Lung (tissue), 16 donors: ENCODE data around the gene MSH3. TPM values are rescaled to one million over a fixed set of nuclear protein-coding genes. Genes with fewer than 3 reads are reported as not detected.

Experiments used
- ATAC-seq: fragments of 200-7000 bp; cut with Tn5 transposase; one replicate; pipeline ENCODE4 v1.9.1; 2020; ENCODE audit warnings: moderate number of reproducible peaks; ENCODE audit not compliant: insufficient read depth, low FRiP score
- DNase-seq, 3 donors: peaks; one replicate each; pipeline ENCODE4 v3.0.0-alpha.2; 2013 to 2017
- H3K27ac ChIP-seq, 2 donors: one replicate each; pipeline ENCODE4 v1.5.1; 2013; ENCODE audit warnings: mild to moderate bottlenecking in 2 of 2, moderate library complexity in 2 of 2, control low read depth in 1 of 2, inconsistent platforms in 1 of 2, low read depth in 1 of 2, low read length in 1 of 2
- H3K27me3 ChIP-seq, 3 donors: one replicate each; pipeline ENCODE4 v1.5.1; 2013; ENCODE audit warnings: low read length in 2 of 3; ENCODE audit not compliant: control insufficient read depth in 3 of 3, insufficient read depth in 3 of 3
- H3K36me3 ChIP-seq, 4 donors: one replicate each; pipeline ENCODE4 v1.5.1; 2013; ENCODE audit warnings: low read length in 4 of 4, mild to moderate bottlenecking in 1 of 4, moderate library complexity in 1 of 4; ENCODE audit not compliant: control insufficient read depth in 4 of 4, insufficient read depth in 4 of 4
- H3K4me1 ChIP-seq, 5 donors: one replicate each; pipeline ENCODE4 v1.5.1; 2013; ENCODE audit warnings: low read length in 5 of 5, mild to moderate bottlenecking in 2 of 5, moderate library complexity in 1 of 5; ENCODE audit not compliant: control insufficient read depth in 5 of 5, insufficient read depth in 5 of 5
- H3K4me3 ChIP-seq: one replicate; pipeline ENCODE4 v1.5.1; 2013; ENCODE audit warnings: mild to moderate bottlenecking, control low read depth, moderate library complexity
- H3K9ac ChIP-seq, 2 donors: one replicate each; pipeline ENCODE4 v1.5.1; 2013; ENCODE audit warnings: low read length in 2 of 2, control low read depth in 1 of 2; ENCODE audit not compliant: insufficient read depth in 1 of 2
- H3K9me3 ChIP-seq, 4 donors: one replicate each; pipeline ENCODE4 v1.5.1; 2013; ENCODE audit warnings: low read length in 3 of 4, mild to moderate bottlenecking in 1 of 4, moderate library complexity in 1 of 4; ENCODE audit not compliant: control insufficient read depth in 4 of 4, insufficient read depth in 3 of 4
- CTCF ChIP-seq: IDR thresholded peaks from 2 replicates; pipeline ENCODE4 v1.5.1; 2012; ENCODE audit warnings: mild to moderate bottlenecking; ENCODE audit errors: control extremely low read depth, extremely low read depth
- WGBS, 2 donors: extraction: QIAGEN DNeasy Blood & Tissue Kit; methylation state at CpG; one replicate each; pipeline ENCODE4 v1.1.7; 2013; 5-methylcytosine and 5-hydroxymethylcytosine counted together
- long read RNA-seq, 5 donors: transcript quantifications; one replicate each; lab custom pipeline, GENCODE V29; 2026
- polyA plus RNA-seq, 2 donors: library from polyadenylated mRNA; stranded (reverse); fragments of 200-250 nt; gene quantifications; one replicate each; pipeline ENCODE4 v1.2.1, GENCODE V29; 2013
- total RNA-seq, 2 donors: library from RNA; depleted of rRNA in 1 of 2; stranded (reverse); fragments of >200 nt in 1 of 2; gene quantifications; one replicate each; pipeline ENCODE4 v1.2.1, GENCODE V29; 2014 to 2021
- donor health status: control.
- donor health status: control.
- donor health status: Bipolar disorder and iron deficiency.
- donor health status: healthy.
- donor health status: DM: yes; HTN: yes; CAD: no.

MSH3 gene
- total RNA-seq = 10 to 100 TPM; 14.9 to 29.0 TPM
- 1 to 10 TPM; 2.8 to 4.2 TPM for polyA plus RNA-seq
- long read RNA-seq, donor 1, full-length matches to known transcripts = 2 of 2 reads
- long read RNA-seq, donor 1, partial matches to known transcripts = 0 of 2 reads
- long read RNA-seq, donor 1, other reads (novel, unspliced or antisense) = 0 of 2 reads
- long read RNA-seq, donor 2 = 0 reads
- long read RNA-seq, donor 3 = 0 reads
- long read RNA-seq, donor 4 = 0 reads
- long read RNA-seq, donor 5, partial matches to known transcripts = 6 of 29 reads
- long read RNA-seq, donor 5, other reads (novel, unspliced or antisense) = 23 of 29 reads

- peak; percentile 80 for ATAC-seq
- Histone ChIP-seq H3K4me3 (peak within 1 kb of the TSS; percentile 81), H3K9me3 (no peaks in the 10 kb centered on the region), H3K27me3 (no peaks in the 10 kb centered on the region), H3K36me3 (peaks cover 1 to 14% (median 6%) of the 10 kb centered on the region in 4 donors), H3K4me1 (peaks cover 3 to 24% (median 6%) of the 10 kb centered on the region in 5 donors), H3K9ac (peak within 1 kb of the TSS; percentile 17 to 74), H3K27ac (peak within 1 kb of the TSS; percentile 94 to 98)
- no peak for TF ChIP-seq CTCF
- 0 to 1% methylated on average over 38 to 74 of the region's 74 CpGs for WGBS, 2 donors
- peak; percentile 92 to 95 (median 92) for DNase-seq
Observed at GRCh38 chr5:80654391-80655230, at the start of gene MSH3, which contains the start of gene DHFR. Gene MSH3, plus strand, starts transcription at chr5:80654652. Its CDS starts 76 bp downstream, at chr5:80654728. Gene DHFR, minus strand, starts transcription at chr5:80654983. Its CDS starts 494 bp downstream, at chr5:80654489.

GRCh38 chr5:80607343-80607742 lies 47.1 kb upstream of the MSH3 start:
- H3K27me3 ChIP-seq = no peaks in the 10 kb centered on the region
- no peak overlapping the region for H3K4me3 ChIP-seq
- no peak for TF ChIP-seq CTCF
- DNase-seq = no peak
- no peaks in the 10 kb centered on the region for H3K4me1 ChIP-seq
- no peak overlapping the region for H3K9ac ChIP-seq
- peaks cover 0 to 5% (median under 1%) of the 10 kb centered on the region in 4 donors for H3K9me3 ChIP-seq
- no peak for ATAC-seq
- H3K36me3 ChIP-seq = no peaks in the 10 kb centered on the region
- no peak overlapping the region for H3K27ac ChIP-seq

GRCh38 chr5:80607832-80608231 lies 46.6 kb upstream of the MSH3 start:
- Histone ChIP-seq H3K4me1 (no peaks in the 10 kb centered on the region), H3K9me3 (peaks cover 0 to 5% (median under 1%) of the 10 kb centered on the region in 4 donors), H3K27ac (no peak overlapping the region), H3K4me3 (no peak overlapping the region), H3K9ac (no peak overlapping the region), H3K36me3 (no peaks in the 10 kb centered on the region), H3K27me3 (no peaks in the 10 kb centered on the region)
- DNase-seq = no peak
- TF ChIP-seq CTCF = no peak
- ATAC-seq = no peak
